ENCODE results near the gene ASS1.

Gene ASS1

GRCh38 chr9:130421802-130422276 is 22.9 kb upstream of the ASS1 start:
- peaks cover 4% of the 10 kb centered on the region; the same call in 1 of the 2 replicates for H3K9me3 ChIP-seq (ENCODE audit: insufficient read depth, low read depth, low read length)
- no peak overlapping the region; the same call in 1 of the 2 replicates for H3K4me3 ChIP-seq (ENCODE audit: low read length)
- no peaks in the 10 kb centered on the region for H3K27me3 ChIP-seq (ENCODE audit: insufficient read depth, low read length)
- H3K9ac ChIP-seq (ENCODE audit: low read depth, low read length) = peak overlapping the region; percentile 27; the same call in 1 of the 2 replicates
- peaks cover 4% of the 10 kb centered on the region; the same call in 1 of the 2 replicates for H3K4me1 ChIP-seq (ENCODE audit: insufficient read depth, low read length)
- no peaks in the 10 kb centered on the region for H3K36me3 ChIP-seq (ENCODE audit: insufficient read depth, low read depth, low read length)
- no peak overlapping the region for H3K27ac ChIP-seq (ENCODE audit: low read length)

GRCh38 chr9:130422546-130422945 is 22.2 kb upstream of the ASS1 start:
- no peak overlapping the region for H3K9ac ChIP-seq (ENCODE audit: low read depth, low read length)
- H3K4me1 ChIP-seq (ENCODE audit: insufficient read depth, low read length) = peaks cover 4% of the 10 kb centered on the region; the same call in 1 of the 2 replicates
- no peaks in the 10 kb centered on the region for H3K36me3 ChIP-seq (ENCODE audit: insufficient read depth, low read depth, low read length)
- H3K27ac ChIP-seq (ENCODE audit: low read length) = no peak overlapping the region
- no peaks in the 10 kb centered on the region for H3K27me3 ChIP-seq (ENCODE audit: insufficient read depth, low read length)
- H3K9me3 ChIP-seq (ENCODE audit: insufficient read depth, low read depth, low read length) = peaks cover 4% of the 10 kb centered on the region; the same call in 1 of the 2 replicates
- no peak overlapping the region for H3K4me3 ChIP-seq (ENCODE audit: low read length)

GRCh38 chr9:130423272-130423671 is 21.5 kb upstream of the ASS1 start:
- Histone ChIP-seq H3K36me3 (ENCODE audit: insufficient read depth, low read depth, low read length) (no peaks in the 10 kb centered on the region), H3K27ac (ENCODE audit: low read length) (no peak overlapping the region), H3K9me3 (ENCODE audit: insufficient read depth, low read depth, low read length) (peaks cover 4% of the 10 kb centered on the region; the same call in 1 of the 2 replicates), H3K9ac (ENCODE audit: low read depth, low read length) (no peak overlapping the region), H3K4me3 (ENCODE audit: low read length) (no peak overlapping the region), H3K4me1 (ENCODE audit: insufficient read depth, low read length) (peaks cover 4% of the 10 kb centered on the region; the same call in 1 of the 2 replicates), H3K27me3 (ENCODE audit: insufficient read depth, low read length) (no peaks in the 10 kb centered on the region)

- Histone ChIP-seq H3K27me3 (ENCODE audit: insufficient read depth, low read length) (no peaks in the 10 kb centered on the region), H3K4me1 (ENCODE audit: insufficient read depth, low read length) (peaks cover 4% of the 10 kb centered on the region; the same call in 1 of the 2 replicates), H3K9ac (ENCODE audit: low read depth, low read length) (no peak overlapping the region), H3K36me3 (ENCODE audit: insufficient read depth, low read depth, low read length) (no peaks in the 10 kb centered on the region), H3K9me3 (ENCODE audit: insufficient read depth, low read depth, low read length) (no peaks in the 10 kb centered on the region), H3K27ac (ENCODE audit: low read length) (no peak overlapping the region), H3K4me3 (ENCODE audit: low read length) (no peak overlapping the region)
Observed at GRCh38 chr9:130424595-130425454, 19.9 kb upstream of the ASS1 start.

- Histone ChIP-seq H3K9ac (ENCODE audit: low read depth, low read length) (no peak overlapping the region), H3K27me3 (ENCODE audit: insufficient read depth, low read length) (no peaks in the 10 kb centered on the region), H3K9me3 (ENCODE audit: insufficient read depth, low read depth, low read length) (no peaks in the 10 kb centered on the region), H3K4me3 (ENCODE audit: low read length) (no peak overlapping the region), H3K4me1 (ENCODE audit: insufficient read depth, low read length) (peaks cover 4% of the 10 kb centered on the region; the same call in 1 of the 2 replicates), H3K36me3 (ENCODE audit: insufficient read depth, low read depth, low read length) (no peaks in the 10 kb centered on the region), H3K27ac (ENCODE audit: low read length) (no peak overlapping the region)
Observed at GRCh38 chr9:130425741-130426466, 18.9 kb upstream of the ASS1 start.

GRCh38 chr9:130426467-130426773 is 18.3 kb upstream of the ASS1 start:
- H3K9me3 ChIP-seq (ENCODE audit: insufficient read depth, low read depth, low read length) = no peaks in the 10 kb centered on the region
- no peaks in the 10 kb centered on the region for H3K27me3 ChIP-seq (ENCODE audit: insufficient read depth, low read length)
- peaks cover 3% of the 10 kb centered on the region; the same call in 1 of the 2 replicates for H3K4me1 ChIP-seq (ENCODE audit: insufficient read depth, low read length)
- H3K27ac ChIP-seq (ENCODE audit: low read length) = no peak overlapping the region
- H3K4me3 ChIP-seq (ENCODE audit: low read length) = no peak overlapping the region
- no peak overlapping the region for H3K9ac ChIP-seq (ENCODE audit: low read depth, low read length)
- no peaks in the 10 kb centered on the region for H3K36me3 ChIP-seq (ENCODE audit: insufficient read depth, low read depth, low read length)

- Histone ChIP-seq H3K9me3 (ENCODE audit: insufficient read depth, low read depth, low read length) (no peaks in the 10 kb centered on the region), H3K27ac (ENCODE audit: low read length) (no peak overlapping the region), H3K9ac (ENCODE audit: low read depth, low read length) (no peak overlapping the region), H3K36me3 (ENCODE audit: insufficient read depth, low read depth, low read length) (no peaks in the 10 kb centered on the region), H3K4me1 (ENCODE audit: insufficient read depth, low read length) (no peaks in the 10 kb centered on the region), H3K4me3 (ENCODE audit: low read length) (no peak overlapping the region), H3K27me3 (ENCODE audit: insufficient read depth, low read length) (peaks cover 3% of the 10 kb centered on the region)
Observed at GRCh38 chr9:130426883-130427282, 17.9 kb upstream of the ASS1 start.

GRCh38 chr9:130427326-130427725 is 17.4 kb upstream of the ASS1 start:
- H3K27me3 ChIP-seq (ENCODE audit: insufficient read depth, low read length) = peaks cover 8% of the 10 kb centered on the region
- H3K4me1 ChIP-seq (ENCODE audit: insufficient read depth, low read length) = no peaks in the 10 kb centered on the region

GRCh38 chr9:130428086-130428665 is 16.6 kb upstream of the ASS1 start:
- Histone ChIP-seq H3K9ac (ENCODE audit: low read depth, low read length) (no peak overlapping the region), H3K4me1 (ENCODE audit: insufficient read depth, low read length) (peaks cover 3% of the 10 kb centered on the region; the same call in 1 of the 2 replicates), H3K9me3 (ENCODE audit: insufficient read depth, low read depth, low read length) (no peaks in the 10 kb centered on the region), H3K27me3 (ENCODE audit: insufficient read depth, low read length) (peaks cover 16% of the 10 kb centered on the region), H3K27ac (ENCODE audit: low read length) (no peak overlapping the region), H3K36me3 (ENCODE audit: insufficient read depth, low read depth, low read length) (no peaks in the 10 kb centered on the region), H3K4me3 (ENCODE audit: low read length) (no peak overlapping the region)

More at GRCh38 chr9:130427326-130427725, 17.4 kb upstream of the ASS1 start:
- Histone ChIP-seq H3K36me3 (ENCODE audit: insufficient read depth, low read depth, low read length) (no peaks in the 10 kb centered on the region), H3K27ac (ENCODE audit: low read length) (no peak overlapping the region), H3K4me3 (ENCODE audit: low read length) (no peak overlapping the region), H3K9ac (ENCODE audit: low read depth, low read length) (no peak overlapping the region), H3K9me3 (ENCODE audit: insufficient read depth, low read depth, low read length) (no peaks in the 10 kb centered on the region)

- Histone ChIP-seq H3K4me1 (ENCODE audit: insufficient read depth, low read length) (peaks cover 3% of the 10 kb centered on the region; the same call in 1 of the 2 replicates), H3K36me3 (ENCODE audit: insufficient read depth, low read depth, low read length) (no peaks in the 10 kb centered on the region), H3K9me3 (ENCODE audit: insufficient read depth, low read depth, low read length) (no peaks in the 10 kb centered on the region), H3K27me3 (ENCODE audit: insufficient read depth, low read length) (peaks cover 28% of the 10 kb centered on the region), H3K9ac (ENCODE audit: low read depth, low read length) (no peak overlapping the region), H3K4me3 (ENCODE audit: low read length) (no peak overlapping the region), H3K27ac (ENCODE audit: low read length) (no peak overlapping the region)
Observed at GRCh38 chr9:130429381-130429780, 15.4 kb upstream of the ASS1 start.

- no peak overlapping the region for H3K9ac ChIP-seq (ENCODE audit: low read depth, low read length)
- H3K4me1 ChIP-seq (ENCODE audit: insufficient read depth, low read length) = peaks cover 3% of the 10 kb centered on the region; the same call in 1 of the 2 replicates
- no peaks in the 10 kb centered on the region for H3K36me3 ChIP-seq (ENCODE audit: insufficient read depth, low read depth, low read length)
- H3K27me3 ChIP-seq (ENCODE audit: insufficient read depth, low read length) = peaks cover 31% of the 10 kb centered on the region
- H3K27ac ChIP-seq (ENCODE audit: low read length) = no peak overlapping the region
- no peaks in the 10 kb centered on the region for H3K9me3 ChIP-seq (ENCODE audit: insufficient read depth, low read depth, low read length)
- H3K4me3 ChIP-seq (ENCODE audit: low read length) = no peak overlapping the region
Observed at GRCh38 chr9:130429831-130430230, 14.9 kb upstream of the ASS1 start.
